ENCODE data around the gene SHC2.

- TF ChIP-seq, protein P1, sequence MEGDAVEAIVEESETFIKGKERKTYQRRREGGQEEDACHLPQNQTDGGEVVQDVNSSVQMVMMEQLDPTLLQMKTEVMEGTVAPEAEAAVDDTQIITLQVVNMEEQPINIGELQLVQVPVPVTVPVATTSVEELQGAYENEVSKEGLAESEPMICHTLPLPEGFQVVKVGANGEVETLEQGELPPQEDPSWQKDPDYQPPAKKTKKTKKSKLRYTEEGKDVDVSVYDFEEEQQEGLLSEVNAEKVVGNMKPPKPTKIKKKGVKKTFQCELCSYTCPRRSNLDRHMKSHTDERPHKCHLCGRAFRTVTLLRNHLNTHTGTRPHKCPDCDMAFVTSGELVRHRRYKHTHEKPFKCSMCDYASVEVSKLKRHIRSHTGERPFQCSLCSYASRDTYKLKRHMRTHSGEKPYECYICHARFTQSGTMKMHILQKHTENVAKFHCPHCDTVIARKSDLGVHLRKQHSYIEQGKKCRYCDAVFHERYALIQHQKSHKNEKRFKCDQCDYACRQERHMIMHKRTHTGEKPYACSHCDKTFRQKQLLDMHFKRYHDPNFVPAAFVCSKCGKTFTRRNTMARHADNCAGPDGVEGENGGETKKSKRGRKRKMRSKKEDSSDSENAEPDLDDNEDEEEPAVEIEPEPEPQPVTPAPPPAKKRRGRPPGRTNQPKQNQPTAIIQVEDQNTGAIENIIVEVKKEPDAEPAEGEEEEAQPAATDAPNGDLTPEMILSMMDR (IDR thresholded peaks at IDR 0.05) = no peak
- TF ChIP-seq POLR2A (IDR thresholded peaks at IDR 0.05) = no peak
Measured at GRCh38 chr19:497869-498510, 37.2 kb upstream of the SHC2 start.

All from body of pancreas (tissue), 4 donors.